Hepatocyte (in vitro differentiated cells): ENCODE data around the gene CDH10.

Experiments used
- EZH2 ChIP-seq: fragments of 200-600 bp; sonication (generic); IDR thresholded peaks from 2 replicates; pipeline ENCODE4 v1.6.1; 2016; ENCODE audit warnings: antibody characterized with exemption, mild to moderate bottlenecking, borderline replicate concordance
- EZH2phosphoT487 ChIP-seq: fragments of 200-600 bp; sonication (generic); IDR thresholded peaks from one replicate; pipeline ENCODE4 v1.6.1; 2018; ENCODE audit warnings: antibody characterized with exemption, mild to moderate bottlenecking, low read depth, moderate library complexity; ENCODE audit not compliant: unreplicated experiment, severe bottlenecking
- TF ChIP-seq, protein P1 (sequence below): fragments of 200-600 bp; sonication (generic); IDR thresholded peaks from 2 replicates; pipeline ENCODE4 v1.5.1; 2016; ENCODE audit warnings: antibody characterized with exemption, mild to moderate bottlenecking; ENCODE audit not compliant: poor library complexity

DNA sequence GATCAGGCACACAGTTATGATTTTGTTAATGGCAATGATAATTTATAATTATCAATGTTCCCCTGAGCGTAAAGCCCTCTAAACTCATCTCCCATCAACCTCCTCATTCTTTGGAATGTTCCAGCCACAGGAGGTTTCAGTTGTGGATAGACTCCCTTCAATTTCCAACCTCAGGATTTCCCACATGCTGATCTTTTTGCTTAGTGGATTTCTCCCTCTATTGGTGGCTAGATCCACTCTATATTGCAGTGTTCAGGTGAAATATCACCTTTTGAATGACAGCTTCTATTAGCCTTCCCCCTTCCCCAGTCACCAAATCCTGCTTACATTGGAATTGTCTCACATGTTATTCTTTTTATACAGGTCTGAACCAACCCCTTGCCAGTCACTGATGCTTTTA, 113.9 kb downstream of the CDH10 start:
- TF ChIP-seq, protein P1, sequence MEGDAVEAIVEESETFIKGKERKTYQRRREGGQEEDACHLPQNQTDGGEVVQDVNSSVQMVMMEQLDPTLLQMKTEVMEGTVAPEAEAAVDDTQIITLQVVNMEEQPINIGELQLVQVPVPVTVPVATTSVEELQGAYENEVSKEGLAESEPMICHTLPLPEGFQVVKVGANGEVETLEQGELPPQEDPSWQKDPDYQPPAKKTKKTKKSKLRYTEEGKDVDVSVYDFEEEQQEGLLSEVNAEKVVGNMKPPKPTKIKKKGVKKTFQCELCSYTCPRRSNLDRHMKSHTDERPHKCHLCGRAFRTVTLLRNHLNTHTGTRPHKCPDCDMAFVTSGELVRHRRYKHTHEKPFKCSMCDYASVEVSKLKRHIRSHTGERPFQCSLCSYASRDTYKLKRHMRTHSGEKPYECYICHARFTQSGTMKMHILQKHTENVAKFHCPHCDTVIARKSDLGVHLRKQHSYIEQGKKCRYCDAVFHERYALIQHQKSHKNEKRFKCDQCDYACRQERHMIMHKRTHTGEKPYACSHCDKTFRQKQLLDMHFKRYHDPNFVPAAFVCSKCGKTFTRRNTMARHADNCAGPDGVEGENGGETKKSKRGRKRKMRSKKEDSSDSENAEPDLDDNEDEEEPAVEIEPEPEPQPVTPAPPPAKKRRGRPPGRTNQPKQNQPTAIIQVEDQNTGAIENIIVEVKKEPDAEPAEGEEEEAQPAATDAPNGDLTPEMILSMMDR, result no peak
- TF ChIP-seq EZH2 (no peak), EZH2phosphoT487 (no peak)
